Measurements from ENCODE around the gene GDNF.

GDNF gene

GRCh38 chr5:37773809-37774208, 66.0 kb downstream of the GDNF start:
- DNase-seq (ENCODE audit: extremely low spot score), result no peak
- TF ChIP-seq CTCF (IDR thresholded peaks at IDR 0.05; ENCODE audit: control extremely low read depth, extremely low read depth, low read depth, missing control alignments), result no peak
- ChIA-PET CTCF (interaction anchor here (1.4 to 3.9 kb wide), 3 partner anchors 7 to 419 kb away, joined by 3 to 15 read pairs (median 6); no protein-coding TSS in a partner anchor), POLR2A (no interaction called here)

GRCh38 chr5:37772255-37772654, 67.6 kb downstream of the GDNF start:
- no peak for DNase-seq (ENCODE audit: extremely low spot score)
- POLR2A ChIA-PET, result no interaction called here
- CTCF ChIA-PET, result interaction anchor here (3.9 kb wide), 1 partner anchor 420 kb away, joined by 15 read pairs; no protein-coding TSS in a partner anchor
- TF ChIP-seq CTCF (IDR thresholded peaks at IDR 0.05; ENCODE audit: control extremely low read depth, extremely low read depth, low read depth, missing control alignments), result no peak

GRCh38 chr5:37771731-37772130, 68.1 kb downstream of the GDNF start:
- POLR2A ChIA-PET, result no interaction called here

GRCh38 chr5:37771203-37771611, 68.6 kb downstream of the GDNF start:
- ChIA-PET CTCF (no interaction called here), POLR2A (no interaction called here)
- DNase-seq (ENCODE audit: extremely low spot score), result no peak
- no peak for TF ChIP-seq CTCF (IDR thresholded peaks at IDR 0.05; ENCODE audit: control extremely low read depth, extremely low read depth, low read depth, missing control alignments)

More at GRCh38 chr5:37771731-37772130, 68.1 kb downstream of the GDNF start:
- CTCF ChIA-PET, result no interaction called here
- no peak for TF ChIP-seq CTCF (IDR thresholded peaks at IDR 0.05; ENCODE audit: control extremely low read depth, extremely low read depth, low read depth, missing control alignments)
- DNase-seq (ENCODE audit: extremely low spot score), result no peak

GRCh38 chr5:37770786-37771185, 69.1 kb downstream of the GDNF start:
- ChIA-PET POLR2A (no interaction called here), CTCF (no interaction called here)
- TF ChIP-seq CTCF (IDR thresholded peaks at IDR 0.05; ENCODE audit: control extremely low read depth, extremely low read depth, low read depth, missing control alignments), result no peak
- DNase-seq (ENCODE audit: extremely low spot score), result no peak

GRCh38 chr5:37769840-37770239, 70.0 kb downstream of the GDNF start:
- POLR2A ChIA-PET, result no interaction called here
- CTCF ChIA-PET, result no interaction called here
- no peak for DNase-seq (ENCODE audit: extremely low spot score)
- no peak for TF ChIP-seq CTCF (IDR thresholded peaks at IDR 0.05; ENCODE audit: control extremely low read depth, extremely low read depth, low read depth, missing control alignments)

- ChIA-PET POLR2A (no interaction called here), CTCF (no interaction called here)
- no peak for TF ChIP-seq CTCF (IDR thresholded peaks at IDR 0.05; ENCODE audit: control extremely low read depth, extremely low read depth, low read depth, missing control alignments)
- DNase-seq (ENCODE audit: extremely low spot score), result no peak
These were observed 70.7 kb downstream of the GDNF start for GRCh38 chr5:37769108-37769507.

Data from GM10248 (cell line).